ENCODE results near the gene MAPK7.

The MAPK7 gene

DNA sequence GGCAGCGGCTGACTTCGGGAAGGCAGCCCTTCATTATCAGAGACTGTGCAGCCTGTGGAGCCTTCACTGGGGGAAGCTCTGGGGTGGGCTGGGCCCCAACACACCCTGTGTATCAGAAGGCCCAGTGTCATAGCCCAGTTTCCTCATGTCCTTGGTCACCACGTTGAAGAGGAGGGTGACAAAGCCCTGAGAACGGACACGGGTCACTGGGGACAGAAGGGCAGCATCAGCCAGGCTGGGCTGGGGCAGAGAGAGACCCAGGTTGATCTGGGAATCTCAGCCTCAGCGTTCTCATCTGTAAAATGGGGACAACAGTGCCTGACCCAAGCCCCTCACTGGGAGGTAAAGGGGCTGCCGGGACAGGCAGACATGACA is 35.1 kb upstream of the MAPK7 start:
- in situ Hi-C loops (cut with MboI; ENCODE audit: low pct_unique_long_range_greater_than_20kb, low sequenced_read_pairs, unreplicated experiment) = no loop called here
- no peak for TF ChIP-seq CTCF (IDR thresholded peaks at IDR 0.05; ENCODE audit: extremely low read depth, insufficient read depth, missing control alignments)
- no peak for DNase-seq (ENCODE audit: low spot score)

- no peak for DNase-seq (ENCODE audit: low spot score)
- in situ Hi-C loops (cut with MboI; ENCODE audit: low pct_unique_long_range_greater_than_20kb, low sequenced_read_pairs, unreplicated experiment) = no loop called here
- no peak for TF ChIP-seq CTCF (IDR thresholded peaks at IDR 0.05; ENCODE audit: extremely low read depth, insufficient read depth, missing control alignments)
These were observed 34.6 kb upstream of the MAPK7 start for GRCh38 chr17:19343671-19344151.

DNA sequence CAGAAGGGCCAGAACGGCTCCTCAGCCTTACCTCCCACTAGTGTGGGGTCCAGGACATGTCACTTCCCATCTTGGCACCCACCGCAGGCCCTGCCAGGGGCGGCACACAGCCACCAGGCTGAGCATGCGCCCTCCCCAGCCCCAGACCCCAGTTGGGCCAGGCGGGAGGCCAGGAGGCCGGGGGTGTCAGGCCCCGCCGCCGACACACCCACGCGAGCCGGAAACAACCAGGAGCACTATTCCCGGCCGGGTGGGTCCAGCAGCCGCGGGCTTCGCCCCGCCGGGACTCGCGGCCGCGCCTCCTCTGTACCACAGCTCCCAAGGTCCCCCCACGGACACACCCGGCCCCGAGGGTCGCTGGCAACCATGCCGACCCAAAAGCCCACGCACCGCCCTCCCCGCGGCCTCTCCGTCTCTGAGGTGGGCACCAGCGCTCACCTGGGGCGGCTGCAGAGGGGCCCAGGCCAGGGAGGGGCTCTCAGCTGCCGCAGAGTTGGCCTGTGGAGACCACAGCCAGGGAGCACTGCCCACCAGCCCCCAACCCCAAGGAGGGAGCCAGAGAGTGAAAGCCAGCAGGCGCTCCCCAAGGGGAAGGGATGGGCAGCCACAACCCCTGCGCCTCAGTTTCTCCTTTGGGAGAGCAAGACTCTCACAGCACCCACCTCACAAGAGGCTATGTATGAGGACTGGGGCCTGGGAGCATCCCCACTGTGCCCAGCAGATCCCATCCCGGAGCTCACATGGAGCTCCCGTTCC is 33.8 kb upstream of the MAPK7 start:
- no peak for DNase-seq (ENCODE audit: low spot score)
- no peak for TF ChIP-seq CTCF (IDR thresholded peaks at IDR 0.05; ENCODE audit: extremely low read depth, insufficient read depth, missing control alignments)
- in situ Hi-C loops (cut with MboI; ENCODE audit: low pct_unique_long_range_greater_than_20kb, low sequenced_read_pairs, unreplicated experiment) = no loop called here

- DNase-seq (ENCODE audit: low spot score) = no peak
- in situ Hi-C loops (cut with MboI; ENCODE audit: low pct_unique_long_range_greater_than_20kb, low sequenced_read_pairs, unreplicated experiment) = no loop called here
- TF ChIP-seq CTCF (IDR thresholded peaks at IDR 0.05; ENCODE audit: extremely low read depth, insufficient read depth, missing control alignments) = no peak
These were observed 33.2 kb upstream of the MAPK7 start for GRCh38 chr17:19345067-19345460.

DNA sequence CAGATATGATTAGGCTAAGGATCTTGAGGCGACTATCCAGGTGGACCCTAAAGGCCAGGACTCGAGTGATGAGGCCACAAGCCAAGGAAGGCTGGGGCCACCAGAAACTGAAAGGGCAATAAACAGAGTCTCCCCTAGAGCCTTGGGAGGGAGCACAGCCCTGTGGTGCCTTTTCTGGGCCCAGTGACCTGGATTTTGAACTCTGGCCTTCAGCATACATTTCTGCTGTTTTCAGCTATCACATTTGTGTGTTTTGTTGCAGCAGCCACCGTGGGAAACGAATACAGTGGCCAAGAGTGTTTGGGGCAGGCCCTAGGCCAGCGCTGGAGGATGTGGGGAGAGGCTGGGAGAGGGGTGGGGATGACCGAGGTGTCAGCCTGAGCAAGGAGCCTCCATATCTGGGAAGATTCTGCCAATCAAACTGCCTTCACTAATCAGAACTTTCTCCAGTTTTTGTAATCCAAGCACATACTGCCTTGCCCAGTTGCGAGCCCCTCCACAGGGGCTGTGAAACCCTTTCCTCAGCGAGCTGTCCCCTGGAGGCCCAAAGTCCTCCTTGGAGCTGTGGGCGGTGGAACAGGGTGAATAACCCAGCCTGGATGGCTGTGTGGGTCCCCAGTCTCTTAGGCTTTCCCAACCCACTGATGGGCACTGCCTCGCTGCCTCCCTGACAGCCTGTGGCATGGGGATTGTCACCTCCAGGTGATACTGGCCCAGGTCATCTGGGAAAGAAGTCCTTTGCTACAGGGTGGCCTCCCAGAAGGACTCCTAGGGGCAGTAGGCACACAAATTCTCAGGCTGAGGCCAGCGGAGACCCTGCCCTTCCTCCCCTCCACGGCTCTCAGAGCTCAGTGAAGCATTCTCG is 32.6 kb upstream of the MAPK7 start:
- in situ Hi-C loops (cut with MboI; ENCODE audit: low pct_unique_long_range_greater_than_20kb, low sequenced_read_pairs, unreplicated experiment) = no loop called here
- no peak for TF ChIP-seq CTCF (IDR thresholded peaks at IDR 0.05; ENCODE audit: extremely low read depth, insufficient read depth, missing control alignments)
- no peak for DNase-seq (ENCODE audit: low spot score)

DNA sequence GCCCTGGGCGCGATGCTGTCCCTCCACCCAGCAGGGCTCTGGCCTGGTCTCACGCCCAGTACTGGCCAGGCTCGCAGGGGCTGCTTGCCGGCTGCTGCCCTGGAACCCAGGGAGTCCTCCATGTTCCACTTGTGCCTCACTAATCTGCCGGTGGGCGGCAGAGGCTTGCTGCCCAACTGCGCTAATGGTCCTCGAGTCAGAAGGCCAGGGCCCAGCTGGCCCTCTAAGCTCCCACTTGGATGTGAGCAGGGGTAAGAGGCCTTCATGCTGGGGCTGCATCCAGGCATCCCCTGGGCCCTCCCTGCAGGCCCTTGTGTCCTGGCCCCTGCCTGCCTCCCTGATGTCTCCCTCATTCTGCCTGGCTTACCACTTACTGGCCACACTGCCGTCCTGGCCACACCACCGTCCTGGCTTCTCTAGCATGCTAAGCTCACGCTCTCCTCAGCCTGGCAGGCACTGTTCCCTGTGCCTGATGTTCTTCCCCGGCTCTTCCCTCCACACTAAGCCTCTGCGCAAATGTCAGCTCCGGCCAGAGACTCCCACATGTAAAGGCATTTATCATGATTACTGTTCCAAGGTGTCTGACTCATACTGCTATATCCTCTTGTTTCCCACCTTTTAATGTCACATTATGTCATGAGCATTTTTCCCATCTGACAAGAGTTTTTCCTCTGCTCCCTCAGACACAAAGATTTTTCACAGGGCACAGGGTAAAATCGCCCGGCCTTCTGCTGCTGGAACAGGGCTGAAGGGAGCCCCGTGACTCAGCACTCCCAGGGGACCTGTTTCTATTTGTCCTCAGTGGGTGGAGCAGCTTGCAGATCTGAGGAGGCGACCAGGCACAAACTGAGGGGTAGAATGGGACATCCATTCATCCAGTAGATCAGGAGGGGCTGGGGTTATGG is 31.7 kb upstream of the MAPK7 start:
- TF ChIP-seq CTCF (IDR thresholded peaks at IDR 0.05; ENCODE audit: extremely low read depth, insufficient read depth, missing control alignments) = no peak
- in situ Hi-C loops (cut with MboI; ENCODE audit: low pct_unique_long_range_greater_than_20kb, low sequenced_read_pairs, unreplicated experiment) = no loop called here
- no peak for DNase-seq (ENCODE audit: low spot score)
